IMR-90 (cell line): ENCODE data around the gene PRSS21.

Experiments used
- BHLHE40 ChIP-seq: fragments of 150-350 bp; IDR thresholded peaks from 2 replicates; pipeline ENCODE4 v1.6.1; 2016; ENCODE audit warnings: mild to moderate bottlenecking, low read depth, low read length
- CHD1 ChIP-seq: IDR thresholded peaks from 2 replicates; pipeline ENCODE4 v1.6.1; 2012; ENCODE audit warnings: low read depth, low read length, improper control_type of control experiment
- MAZ ChIP-seq: IDR thresholded peaks from 2 replicates; pipeline ENCODE4 v1.6.1; 2012; ENCODE audit warnings: low read depth, mild to moderate bottlenecking, low read length, improper control_type of control experiment, moderate library complexity, borderline replicate concordance
- MXI1 ChIP-seq: IDR thresholded peaks from 2 replicates; pipeline ENCODE4 v1.6.1; 2012; ENCODE audit warnings: low read depth, mild to moderate bottlenecking, low read length, moderate library complexity, borderline replicate concordance
- POLR2A ChIP-seq: IDR thresholded peaks from 2 replicates; pipeline ENCODE4 v1.6.1; 2012; ENCODE audit warnings: mild to moderate bottlenecking, low read depth, low read length
- RAD21 ChIP-seq: IDR thresholded peaks from 2 replicates; pipeline ENCODE4 v1.6.1; 2012; ENCODE audit warnings: low read length, improper control_type of control experiment
- RCOR1 ChIP-seq: IDR thresholded peaks from 2 replicates; pipeline ENCODE4 v1.6.1; 2012; ENCODE audit warnings: mild to moderate bottlenecking, low read length, improper control_type of control experiment; ENCODE audit not compliant: insufficient replicate concordance
- SMC3 ChIP-seq: fragments of 150-350 bp; IDR thresholded peaks from 2 replicates; pipeline ENCODE4 v1.6.1; 2016; ENCODE audit warnings: low read depth, mild to moderate bottlenecking, antibody characterized with exemption, low read length, moderate library complexity
- TF ChIP-seq, protein P1 (sequence below): conservative IDR thresholded peaks from 2 replicates; pipeline ENCODE4 v1.5.1; 2012; ENCODE audit warnings: mild to moderate bottlenecking, low read depth, low read length, improper control_type of control experiment

- TF ChIP-seq, protein P1, sequence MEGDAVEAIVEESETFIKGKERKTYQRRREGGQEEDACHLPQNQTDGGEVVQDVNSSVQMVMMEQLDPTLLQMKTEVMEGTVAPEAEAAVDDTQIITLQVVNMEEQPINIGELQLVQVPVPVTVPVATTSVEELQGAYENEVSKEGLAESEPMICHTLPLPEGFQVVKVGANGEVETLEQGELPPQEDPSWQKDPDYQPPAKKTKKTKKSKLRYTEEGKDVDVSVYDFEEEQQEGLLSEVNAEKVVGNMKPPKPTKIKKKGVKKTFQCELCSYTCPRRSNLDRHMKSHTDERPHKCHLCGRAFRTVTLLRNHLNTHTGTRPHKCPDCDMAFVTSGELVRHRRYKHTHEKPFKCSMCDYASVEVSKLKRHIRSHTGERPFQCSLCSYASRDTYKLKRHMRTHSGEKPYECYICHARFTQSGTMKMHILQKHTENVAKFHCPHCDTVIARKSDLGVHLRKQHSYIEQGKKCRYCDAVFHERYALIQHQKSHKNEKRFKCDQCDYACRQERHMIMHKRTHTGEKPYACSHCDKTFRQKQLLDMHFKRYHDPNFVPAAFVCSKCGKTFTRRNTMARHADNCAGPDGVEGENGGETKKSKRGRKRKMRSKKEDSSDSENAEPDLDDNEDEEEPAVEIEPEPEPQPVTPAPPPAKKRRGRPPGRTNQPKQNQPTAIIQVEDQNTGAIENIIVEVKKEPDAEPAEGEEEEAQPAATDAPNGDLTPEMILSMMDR = no peak
- no peak for TF ChIP-seq RAD21
- no peak for TF ChIP-seq POLR2A
- TF ChIP-seq SMC3 = no peak
- no peak for TF ChIP-seq MAZ
- TF ChIP-seq BHLHE40 = no peak
- no peak for TF ChIP-seq RCOR1
- no peak for TF ChIP-seq MXI1
- TF ChIP-seq CHD1 = no peak
Observed at GRCh38 chr16:2804728-2805127, 12.3 kb upstream of the PRSS21 start.
